Measurements from ENCODE around the gene SYP.

Gene SYP

DNA sequence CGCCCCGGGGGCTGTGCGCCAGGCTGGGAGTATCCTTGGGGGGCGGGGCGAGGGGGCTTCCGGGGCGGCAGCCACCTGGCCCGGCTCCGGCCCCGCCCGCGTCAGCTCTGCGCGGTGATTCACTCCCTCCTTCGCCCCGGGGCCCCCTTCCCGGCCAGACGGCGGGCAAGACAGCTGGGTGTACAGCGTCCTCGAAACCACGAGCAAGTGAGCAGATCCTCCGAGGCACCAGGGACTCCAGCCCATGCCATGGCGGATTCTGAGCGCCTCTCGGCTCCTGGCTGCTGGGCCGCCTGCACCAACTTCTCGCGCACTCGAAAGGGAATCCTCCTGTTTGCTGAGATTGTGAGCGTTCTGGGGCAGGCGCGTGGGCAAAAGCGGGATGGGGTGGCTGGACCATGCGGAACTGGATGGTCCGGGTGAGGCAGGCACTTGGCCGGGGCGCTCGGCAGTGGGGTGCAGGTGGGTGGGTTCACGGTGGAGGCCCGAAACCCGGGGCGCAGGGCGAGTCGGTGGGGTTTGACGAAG, 28.2 kb downstream of the SYP start, which contains the start of gene PLP2:
Gene PLP2, plus strand, starts transcription at position 147 of the 528 bp plus-strand sequence. Its CDS starts 103 bp downstream, at position 250.
- Histone ChIP-seq H4K8ac (ENCODE audit: low read length) (peak within 1 kb of the TSS; percentile 72), H3K4me2 (ENCODE audit: low read length, poor library complexity, severe bottlenecking) (peak within 1 kb of the TSS; percentile 61), H3K9me3 (ENCODE audit: control insufficient read depth, low read length) (no peaks in the 10 kb centered on the region), H3K4me1 (ENCODE audit: control insufficient read depth, insufficient read depth, low read depth, low read length) (peaks cover 7% of the 10 kb centered on the region), H3K18ac (ENCODE audit: low read depth in 1 of 2, low read length in 2 of 2) (peak within 1 kb of the TSS; percentile 8 to 67), H3K4me3 (ENCODE audit: insufficient read depth in 1 of 2, low read depth in 1 of 2, low read length in 2 of 2) (peak within 1 kb of the TSS; percentile 64 to 81), H3K27ac (ENCODE audit: low read length, poor library complexity, severe bottlenecking) (peak within 1 kb of the TSS; percentile 70), H4K91ac (ENCODE audit: low read length) (peak within 1 kb of the TSS; percentile 90), H3K79me1 (replicated peaks; ENCODE audit: low read length, poor library complexity, severe bottlenecking) (peaks cover 2% of the 10 kb centered on the region), H2AK5ac (ENCODE audit: low read length, severe bottlenecking) (no peak within 1 kb of the TSS), H2BK12ac (ENCODE audit: low read length in 2 of 2) (no peak within 1 kb of the TSS), H3K14ac (ENCODE audit: low read length in 2 of 2) (peak within 1 kb of the TSS in 1 of 2 experiments; percentile 30), H2BK15ac (ENCODE audit: low read depth, poor library complexity, severe bottlenecking) (no peak within 1 kb of the TSS), H2AFZ (ENCODE audit: low read depth, low read length) (peak within 1 kb of the TSS; percentile 36), H3K36me3 (ENCODE audit: control insufficient read depth in 1 of 2, insufficient read depth in 2 of 2, low read depth in 1 of 2, low read length in 2 of 2) (peaks cover 13 to 27% of the 10 kb centered on the region in 2 experiments), H3K4ac (ENCODE audit: low read depth in 1 of 2, low read length in 2 of 2) (peak within 1 kb of the TSS; percentile 74 to 94), H3K9ac (ENCODE audit: low read length) (peak within 1 kb of the TSS; percentile 86), H3K23ac (ENCODE audit: low read length in 2 of 2) (no peak within 1 kb of the TSS), H3K27me3 (ENCODE audit: control insufficient read depth in 1 of 2, insufficient read depth in 1 of 2, low read length in 2 of 2) (no peaks in the 10 kb centered on the region), H2BK120ac (ENCODE audit: low read depth, low read length) (peak within 1 kb of the TSS; percentile 85), H2BK5ac (ENCODE audit: low read depth, low read length, poor library complexity, severe bottlenecking) (no peak within 1 kb of the TSS)
- WGBS = 1% methylated on average over 39 of the region's 46 CpGs
- DNase-seq = peak; percentile 67

DNA sequence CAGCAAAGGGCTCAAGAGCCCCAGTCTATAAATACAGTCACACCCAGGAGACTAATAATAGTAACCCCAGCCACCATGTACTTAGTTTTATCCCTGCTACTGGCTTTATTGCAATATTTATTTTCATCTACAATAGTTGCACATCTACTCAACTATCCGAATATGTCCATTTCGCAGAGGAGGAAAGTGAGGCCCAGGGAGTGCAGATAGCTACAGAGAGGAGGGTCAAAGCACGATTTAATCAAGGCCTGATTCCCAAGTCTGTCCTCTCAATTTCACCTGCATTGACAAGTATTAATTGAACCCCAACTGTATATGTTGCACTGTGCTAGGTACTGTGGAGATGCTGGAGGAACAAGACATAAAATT, 32.3 kb downstream of the SYP start:
- H2BK15ac ChIP-seq (ENCODE audit: low read depth, poor library complexity, severe bottlenecking) = no peak overlapping the region
- H2AK5ac ChIP-seq (ENCODE audit: low read length, severe bottlenecking) = no peak overlapping the region
- peak overlapping the region; percentile 59 for H3K4me2 ChIP-seq (ENCODE audit: low read length, poor library complexity, severe bottlenecking)
- no peak overlapping the region for H3K4ac ChIP-seq (ENCODE audit: low read depth in 1 of 2, low read length in 2 of 2)
- 95% methylated on average over 3 of the region's 3 CpGs for WGBS
- peak overlapping the region; percentile 3 for H4K91ac ChIP-seq (ENCODE audit: low read length)
- peak overlapping the region; percentile 88 for H3K9ac ChIP-seq (ENCODE audit: low read length)
- no peak overlapping the region for H3K14ac ChIP-seq (ENCODE audit: low read length in 2 of 2)
- H3K27me3 ChIP-seq (ENCODE audit: control insufficient read depth in 1 of 2, insufficient read depth in 1 of 2, low read length in 2 of 2) = no peaks in the 10 kb centered on the region
- H3K18ac ChIP-seq (ENCODE audit: low read depth in 1 of 2, low read length in 2 of 2) = no peak overlapping the region
- peak overlapping the region; percentile 73 for H3K27ac ChIP-seq (ENCODE audit: low read length, poor library complexity, severe bottlenecking)
- H3K23ac ChIP-seq (ENCODE audit: low read length in 2 of 2) = no peak overlapping the region
- no peak overlapping the region for H4K8ac ChIP-seq (ENCODE audit: low read length)
- no peak overlapping the region for H2AFZ ChIP-seq (ENCODE audit: low read depth, low read length)
- no peaks in the 10 kb centered on the region for H3K36me3 ChIP-seq (ENCODE audit: control insufficient read depth in 1 of 2, insufficient read depth in 2 of 2, low read depth in 1 of 2, low read length in 2 of 2)
- H2BK120ac ChIP-seq (ENCODE audit: low read depth, low read length) = no peak overlapping the region
- H3K79me1 ChIP-seq (replicated peaks; ENCODE audit: low read length, poor library complexity, severe bottlenecking) = no peaks in the 10 kb centered on the region
- no peak overlapping the region for H2BK5ac ChIP-seq (ENCODE audit: low read depth, low read length, poor library complexity, severe bottlenecking)
- H3K4me1 ChIP-seq (ENCODE audit: control insufficient read depth, insufficient read depth, low read depth, low read length) = peaks cover 6% of the 10 kb centered on the region
- peak overlapping the region in 1 of 2 experiments; percentile 31 for H2BK12ac ChIP-seq (ENCODE audit: low read length in 2 of 2)
- H3K4me3 ChIP-seq (ENCODE audit: insufficient read depth in 1 of 2, low read depth in 1 of 2, low read length in 2 of 2) = peak overlapping the region in 1 of 2 experiments; percentile 75
- no peak for DNase-seq
- no peaks in the 10 kb centered on the region for H3K9me3 ChIP-seq (ENCODE audit: control insufficient read depth, low read length)

DNA sequence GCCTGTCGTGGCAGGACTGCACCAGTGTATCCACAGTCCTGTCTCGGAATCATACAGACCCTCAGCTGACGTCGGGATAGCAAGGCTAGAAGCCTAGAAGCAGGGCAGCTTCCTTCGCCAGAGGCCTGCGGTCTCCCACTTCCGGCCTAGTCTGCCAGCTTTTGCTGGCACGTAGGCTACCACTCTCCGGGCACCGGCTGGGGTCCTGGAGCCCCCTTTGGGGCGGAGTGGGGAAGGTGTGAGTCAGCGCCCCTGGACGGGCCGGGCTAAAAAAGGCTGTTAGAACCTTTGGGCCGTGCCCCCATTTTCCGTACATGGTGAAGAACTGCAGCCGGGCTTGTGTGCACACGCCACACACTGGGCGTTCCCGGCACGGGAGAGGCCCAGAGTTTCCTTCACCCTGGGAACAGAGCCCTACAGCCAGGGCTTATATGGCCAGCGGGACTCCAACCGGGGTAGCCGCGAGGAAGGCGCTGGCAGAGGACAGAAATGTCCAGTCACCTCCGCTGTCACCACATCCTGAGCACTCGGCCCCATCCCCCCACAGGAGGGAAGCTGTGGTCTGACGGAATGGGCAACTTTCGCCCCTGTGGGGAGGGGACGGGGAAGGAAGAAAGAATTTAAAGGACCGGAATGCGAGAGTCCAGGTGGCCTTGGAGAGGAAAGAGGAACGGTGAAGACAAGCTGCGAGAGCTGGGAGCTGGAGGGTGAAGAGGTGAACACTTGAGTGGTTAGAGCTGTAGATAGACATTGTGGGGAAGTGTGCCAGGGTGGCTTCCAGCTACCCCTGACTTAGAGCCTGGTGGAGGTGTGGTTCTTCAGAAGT, 32.9 kb downstream of the SYP start:
- Histone ChIP-seq H3K4ac (ENCODE audit: low read depth in 1 of 2, low read length in 2 of 2) (peak overlapping the region; percentile 67 to 73), H3K14ac (ENCODE audit: low read length in 2 of 2) (no peak overlapping the region), H3K27ac (ENCODE audit: low read length, poor library complexity, severe bottlenecking) (peak overlapping the region; percentile 73), H2BK15ac (ENCODE audit: low read depth, poor library complexity, severe bottlenecking) (peak overlapping the region; percentile 30), H3K4me2 (ENCODE audit: low read length, poor library complexity, severe bottlenecking) (peak overlapping the region; percentile 70), H3K4me3 (ENCODE audit: insufficient read depth in 1 of 2, low read depth in 1 of 2, low read length in 2 of 2) (peak overlapping the region; percentile 2 to 75), H3K27me3 (ENCODE audit: control insufficient read depth in 1 of 2, insufficient read depth in 1 of 2, low read length in 2 of 2) (no peaks in the 10 kb centered on the region), H2AFZ (ENCODE audit: low read depth, low read length) (peak overlapping the region; percentile 46), H3K4me1 (ENCODE audit: control insufficient read depth, insufficient read depth, low read depth, low read length) (peaks cover 8% of the 10 kb centered on the region), H3K36me3 (ENCODE audit: control insufficient read depth in 1 of 2, insufficient read depth in 2 of 2, low read depth in 1 of 2, low read length in 2 of 2) (no peaks in the 10 kb centered on the region), H3K18ac (ENCODE audit: low read depth in 1 of 2, low read length in 2 of 2) (peak overlapping the region; percentile 0 to 44), H2BK120ac (ENCODE audit: low read depth, low read length) (no peak overlapping the region), H4K8ac (ENCODE audit: low read length) (peak overlapping the region; percentile 76), H3K79me1 (replicated peaks; ENCODE audit: low read length, poor library complexity, severe bottlenecking) (no peaks in the 10 kb centered on the region), H2AK5ac (ENCODE audit: low read length, severe bottlenecking) (no peak overlapping the region), H3K9ac (ENCODE audit: low read length) (peak overlapping the region; percentile 88), H3K9me3 (ENCODE audit: control insufficient read depth, low read length) (no peaks in the 10 kb centered on the region), H2BK12ac (ENCODE audit: low read length in 2 of 2) (peak overlapping the region in 1 of 2 experiments; percentile 54), H4K91ac (ENCODE audit: low read length) (peak overlapping the region; percentile 3), H2BK5ac (ENCODE audit: low read depth, low read length, poor library complexity, severe bottlenecking) (peak overlapping the region; percentile 69), H3K23ac (ENCODE audit: low read length in 2 of 2) (no peak overlapping the region)
- peak; percentile 84 for DNase-seq
- WGBS = 3% methylated on average over 21 of the region's 35 CpGs

Measured in mesenchymal stem cell (in vitro differentiated cells and primary cell).